ENCODE results near the gene THAP4.

GRCh38 chr2:241670333-241671110 lies 33.6 kb upstream of the THAP4 start:
- TF ChIP-seq POLR2A (IDR thresholded peaks at IDR 0.05; ENCODE audit: low read length) (no peak), GATA1 (IDR thresholded peaks at IDR 0.05; ENCODE audit: low read depth, low read length) (no peak)
